GM12864 (cell line): ENCODE measurements around the gene RTN4RL1.

Source experiments
- DNase-seq: peaks from one replicate; pipeline ENCODE4 v3.0.0-alpha.2; 2011; ENCODE audit warnings: low read depth
- H3K4me3 ChIP-seq: 2 replicates; pipeline ENCODE4 v1.5.1; 2011; ENCODE audit warnings: mild to moderate bottlenecking, low read depth, low read length, control low read depth
- CTCF ChIP-seq: IDR thresholded peaks from 2 replicates; pipeline ENCODE4 v1.5.1; 2011; ENCODE audit warnings: low read depth, mild to moderate bottlenecking, moderate library complexity, low read length, control low read depth, inconsistent platforms; ENCODE audit errors: missing control alignments

The RTN4RL1 gene

GRCh38 chr17:1979182-1979985 lies 45.8 kb downstream of the RTN4RL1 start:
- no peak for TF ChIP-seq CTCF
- no peak for DNase-seq
- H3K4me3 ChIP-seq, result no peak overlapping the region

- no peak overlapping the region for H3K4me3 ChIP-seq
- no peak for DNase-seq
- TF ChIP-seq CTCF, result no peak
Observed at GRCh38 chr17:1978396-1978949, 46.7 kb downstream of the RTN4RL1 start.

GRCh38 chr17:1977583-1978395 lies 47.3 kb downstream of the RTN4RL1 start:
- no peak overlapping the region for H3K4me3 ChIP-seq
- no peak for DNase-seq
- TF ChIP-seq CTCF, result no peak

GRCh38 chr17:1976683-1977064 lies 48.5 kb downstream of the RTN4RL1 start:
- no peak for TF ChIP-seq CTCF
- H3K4me3 ChIP-seq, result no peak overlapping the region
- DNase-seq, result no peak

- no peak for TF ChIP-seq CTCF
- H3K4me3 ChIP-seq, result no peak overlapping the region
- no peak for DNase-seq
Observed at GRCh38 chr17:1976000-1976682, 49.0 kb downstream of the RTN4RL1 start.

GRCh38 chr17:1975573-1975972 lies 49.6 kb downstream of the RTN4RL1 start:
- no peak overlapping the region for H3K4me3 ChIP-seq
- DNase-seq, result no peak
- no peak for TF ChIP-seq CTCF
